Activated naive CD8-positive, alpha-beta T cell treated with anti-CD3 and anti-CD28 coated beads for 36 hours (primary cell): Measurements from ENCODE around the gene SCNN1G. TPM values are rescaled to one million over a fixed set of nuclear protein-coding genes. Genes with fewer than 3 reads are reported as not detected.

ENCODE experiments used
- DNase-seq: peaks from one replicate; pipeline ENCODE4 v3.0.0; 2021
- H3K27ac Mint-ChIP-seq: one replicate; pipeline ENCODE4 v1.8.0; 2022; ENCODE audit warnings: mild to moderate bottlenecking, moderate library complexity, mixed read lengths
- H3K27me3 Mint-ChIP-seq: one replicate; pipeline ENCODE4 v1.8.0; 2022; ENCODE audit warnings: mild to moderate bottlenecking, mixed read lengths
- H3K36me3 Mint-ChIP-seq: one replicate; pipeline ENCODE4 v1.8.0; 2021; ENCODE audit warnings: mild to moderate bottlenecking, mixed read lengths
- H3K4me1 Mint-ChIP-seq: one replicate; pipeline ENCODE4 v1.8.0; 2021; ENCODE audit warnings: mixed read lengths
- H3K4me3 Mint-ChIP-seq: one replicate; pipeline ENCODE4 v1.8.0; 2022; ENCODE audit warnings: mild to moderate bottlenecking, moderate library complexity, mixed read lengths
- H3K9me3 Mint-ChIP-seq: one replicate; pipeline ENCODE4 v1.8.0; 2022; ENCODE audit warnings: mixed read lengths
- total RNA-seq, 2 experiments: library from RNA; stranded (reverse); gene quantifications; one replicate each; pipeline ENCODE4 v1.2.3, GENCODE V29; 2021

Gene SCNN1G
- total RNA-seq, 2 experiments from 2014 or later = not detected

DNA sequence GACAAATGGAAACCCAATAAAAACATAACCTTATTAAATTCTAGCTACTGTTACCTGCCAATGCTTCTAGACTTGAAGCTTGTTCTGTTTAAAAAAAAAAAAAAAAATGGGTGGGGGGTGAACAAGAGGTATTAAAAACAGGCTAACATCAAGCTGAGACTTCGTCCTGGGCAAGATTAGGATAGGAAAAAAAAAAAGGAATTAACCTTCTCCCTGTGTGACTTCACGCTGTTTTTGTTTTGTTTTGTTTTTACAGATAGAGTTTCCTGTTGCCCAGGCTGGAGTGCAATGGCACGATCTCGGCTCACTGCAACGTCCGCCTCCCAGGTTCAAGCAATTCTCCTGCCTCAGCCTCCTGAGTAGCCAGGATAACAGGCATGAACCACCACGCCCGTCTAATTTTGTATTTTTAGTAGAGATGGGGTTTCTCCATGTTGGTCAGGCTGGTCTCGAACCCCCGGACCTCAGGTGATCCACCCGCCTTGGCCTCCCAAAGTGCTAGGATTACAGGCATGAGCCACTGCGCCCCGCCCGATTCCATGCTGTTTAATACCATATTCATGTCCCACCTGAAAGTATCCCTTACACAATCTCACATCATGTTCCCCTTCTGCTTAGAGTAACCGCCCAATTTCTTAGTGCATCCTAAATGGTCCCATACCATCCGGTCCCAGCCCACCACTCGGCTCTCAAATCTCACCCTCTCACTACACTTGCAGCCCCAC lies 35.5 kb upstream of the SCNN1G start:
- Mint-ChIP-seq H3K4me1 (peaks cover 26% of the 10 kb centered on the region), H3K27me3 (peaks cover 4% of the 10 kb centered on the region), H3K27ac (no peak overlapping the region), H3K9me3 (no peaks in the 10 kb centered on the region), H3K36me3 (peaks cover 19% of the 10 kb centered on the region), H3K4me3 (peak overlapping the region; percentile 20)
- DNase-seq = no peak

DNA sequence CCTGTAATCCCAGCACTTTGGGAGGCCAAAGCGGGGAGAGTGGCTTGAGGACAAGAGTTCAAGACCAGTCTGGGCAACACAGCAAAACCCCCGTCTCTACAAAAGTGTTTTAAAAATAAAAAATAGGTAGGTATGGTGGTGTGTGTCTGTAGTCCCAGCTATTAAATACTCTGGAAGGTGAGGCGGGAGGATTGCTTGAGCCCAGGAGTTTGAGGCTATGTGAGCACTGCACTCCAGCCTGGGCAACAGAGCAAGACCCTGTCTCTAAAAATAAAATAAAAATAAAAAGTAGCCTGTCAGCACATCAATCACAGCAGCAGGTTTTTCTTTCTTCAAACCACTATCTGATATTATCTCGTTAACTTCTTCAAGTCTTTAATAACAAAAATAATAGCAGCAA lies 34.9 kb upstream of the SCNN1G start:
- Mint-ChIP-seq H3K4me1 (peaks cover 26% of the 10 kb centered on the region), H3K36me3 (peaks cover 19% of the 10 kb centered on the region)

DNA sequence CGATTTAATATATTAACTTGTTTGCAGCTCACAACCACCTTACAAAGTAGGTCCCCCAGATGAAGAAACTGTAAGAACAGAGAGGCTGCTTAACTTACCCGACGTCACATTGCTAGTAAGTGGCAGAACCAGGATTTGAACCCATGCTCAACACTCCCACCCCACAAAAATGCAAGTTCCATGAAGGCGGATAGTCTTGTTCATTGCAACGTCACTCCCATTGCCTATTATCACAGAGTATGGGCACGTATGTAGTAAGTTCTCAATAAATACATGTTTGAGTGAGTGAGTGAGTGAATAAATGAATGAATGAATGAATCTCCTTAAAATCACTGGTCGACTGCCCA lies 34.4 kb upstream of the SCNN1G start:
- peak overlapping the region; percentile 84 for H3K27ac Mint-ChIP-seq

More for the DNA sequence above, 34.9 kb upstream of the SCNN1G start:
- no peak for DNase-seq
- no peak overlapping the region for H3K27ac Mint-ChIP-seq
- H3K9me3 Mint-ChIP-seq = no peaks in the 10 kb centered on the region
- peaks cover 9% of the 10 kb centered on the region for H3K27me3 Mint-ChIP-seq
- H3K4me3 Mint-ChIP-seq = peak overlapping the region; percentile 94

DNA sequence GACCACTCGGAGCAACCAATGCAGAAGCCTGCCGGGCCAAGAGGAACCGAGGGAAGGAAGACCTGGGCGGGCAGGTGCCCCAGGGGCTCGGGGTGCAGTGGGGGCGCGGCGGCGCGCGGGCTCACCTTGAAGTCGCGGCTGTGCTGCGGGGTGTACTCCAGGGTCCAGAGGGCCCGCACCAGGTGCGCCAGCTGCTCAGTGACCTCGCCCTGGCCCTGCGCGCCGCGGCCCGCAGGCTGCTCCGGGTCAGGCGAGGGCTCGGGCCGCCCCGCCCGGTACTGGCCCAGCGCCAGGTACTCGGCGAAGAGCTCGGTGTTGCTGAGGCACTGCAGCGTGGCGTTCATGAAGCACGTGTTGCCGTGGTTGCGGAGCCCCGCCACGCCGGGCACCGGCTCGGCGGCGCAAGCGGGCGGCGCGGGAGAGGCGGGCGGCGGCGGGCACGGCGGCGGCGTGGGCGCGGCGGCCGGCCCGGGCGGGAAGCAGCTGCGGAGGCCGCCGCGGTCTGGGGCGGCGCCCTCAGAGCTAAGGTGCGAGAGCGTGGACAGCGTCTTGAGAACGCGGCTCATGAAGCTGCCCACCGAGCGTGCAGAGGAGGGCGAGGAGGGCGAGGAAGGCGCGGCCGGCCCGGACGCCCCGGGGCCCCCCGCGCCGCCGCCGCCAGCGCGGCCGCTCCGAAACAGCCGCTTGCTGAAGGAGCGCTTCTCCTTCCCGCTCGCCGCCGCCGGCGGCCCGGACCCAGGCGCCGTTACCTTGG lies 33.9 kb upstream of the SCNN1G start:
- Mint-ChIP-seq H3K27ac (peak overlapping the region; percentile 84), H3K4me1 (peaks cover 26% of the 10 kb centered on the region), H3K4me3 (peak overlapping the region; percentile 94), H3K27me3 (peaks cover 9% of the 10 kb centered on the region), H3K36me3 (peaks cover 19% of the 10 kb centered on the region), H3K9me3 (no peaks in the 10 kb centered on the region)
- peak; percentile 66 for DNase-seq

More for the DNA sequence above, 34.4 kb upstream of the SCNN1G start:
- peak overlapping the region; percentile 94 for H3K4me3 Mint-ChIP-seq
- H3K27me3 Mint-ChIP-seq = peaks cover 9% of the 10 kb centered on the region
- no peak for DNase-seq
- H3K9me3 Mint-ChIP-seq = no peaks in the 10 kb centered on the region
- peaks cover 19% of the 10 kb centered on the region for H3K36me3 Mint-ChIP-seq
- peaks cover 26% of the 10 kb centered on the region for H3K4me1 Mint-ChIP-seq

DNA sequence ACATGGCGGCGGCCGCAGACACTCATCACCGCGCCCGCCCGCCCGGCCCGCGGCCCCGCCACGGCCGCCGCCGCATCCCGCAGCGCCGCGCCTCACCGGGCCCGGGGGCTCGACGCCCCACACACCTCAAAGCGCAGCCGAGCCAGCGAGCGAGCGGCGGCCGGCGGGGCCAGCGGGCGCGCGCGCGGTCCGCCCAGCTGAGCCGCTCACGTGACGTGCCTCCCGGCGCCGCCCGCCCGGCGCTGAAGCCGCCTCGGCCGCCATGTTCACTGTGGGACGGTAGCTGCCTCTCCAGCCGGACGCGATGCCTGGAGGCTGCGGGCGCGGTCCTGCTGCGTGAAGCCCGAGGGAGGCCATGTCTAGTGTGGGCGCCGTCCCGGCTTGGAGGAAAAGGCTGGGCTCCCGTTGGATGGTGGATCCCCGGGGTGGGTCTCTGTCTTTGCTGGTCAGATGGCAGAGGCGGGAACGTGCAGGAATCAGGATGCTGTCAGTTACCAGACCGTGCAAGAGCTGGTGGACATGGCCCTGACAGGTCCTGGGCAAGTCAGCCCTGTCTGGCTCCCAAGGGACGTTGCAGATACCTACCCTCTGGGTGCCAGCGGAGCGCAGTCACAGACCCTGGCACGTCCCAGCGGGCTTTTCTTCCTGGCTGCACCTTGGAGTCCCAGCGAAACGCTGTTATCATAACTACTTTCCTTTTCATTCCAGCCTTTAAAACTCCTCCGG lies 33.1 kb upstream of the SCNN1G start, which contains the start of gene USP31:
TSS of gene USP31 (minus strand) at position 186 of the 726 bp plus-strand sequence. CDS start at position 4, 182 bp downstream.
- Mint-ChIP-seq H3K27me3 (peaks cover 9% of the 10 kb centered on the region), H3K4me1 (peaks cover 26% of the 10 kb centered on the region), H3K36me3 (peaks cover 19% of the 10 kb centered on the region), H3K9me3 (no peaks in the 10 kb centered on the region), H3K27ac (peak within 1 kb of the TSS; percentile 84), H3K4me3 (peak within 1 kb of the TSS; percentile 94)
- DNase-seq = peak; percentile 92

DNA sequence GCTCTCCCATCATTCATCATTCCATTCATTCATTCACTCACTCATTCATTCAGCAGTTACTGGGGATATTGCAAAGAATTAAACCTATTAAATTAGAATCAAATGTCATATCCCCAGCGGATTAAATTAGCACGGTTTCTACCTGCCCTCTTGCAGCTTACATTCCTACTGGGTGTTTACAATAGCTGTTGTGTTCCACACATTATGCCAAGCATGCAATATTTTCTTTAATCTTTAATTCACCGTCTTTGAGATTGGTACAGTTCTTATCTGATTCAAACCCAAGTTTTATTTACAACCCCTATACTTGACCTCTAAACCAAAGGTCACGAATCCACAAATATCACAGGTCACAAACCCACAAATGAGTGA lies 32.6 kb upstream of the SCNN1G start:
- no peaks in the 10 kb centered on the region for H3K9me3 Mint-ChIP-seq
- H3K4me3 Mint-ChIP-seq = peak overlapping the region; percentile 85
- H3K27me3 Mint-ChIP-seq = peaks cover 13% of the 10 kb centered on the region
- H3K4me1 Mint-ChIP-seq = peaks cover 23% of the 10 kb centered on the region
- DNase-seq = no peak
- peaks cover 16% of the 10 kb centered on the region for H3K36me3 Mint-ChIP-seq
- no peak overlapping the region for H3K27ac Mint-ChIP-seq

DNA sequence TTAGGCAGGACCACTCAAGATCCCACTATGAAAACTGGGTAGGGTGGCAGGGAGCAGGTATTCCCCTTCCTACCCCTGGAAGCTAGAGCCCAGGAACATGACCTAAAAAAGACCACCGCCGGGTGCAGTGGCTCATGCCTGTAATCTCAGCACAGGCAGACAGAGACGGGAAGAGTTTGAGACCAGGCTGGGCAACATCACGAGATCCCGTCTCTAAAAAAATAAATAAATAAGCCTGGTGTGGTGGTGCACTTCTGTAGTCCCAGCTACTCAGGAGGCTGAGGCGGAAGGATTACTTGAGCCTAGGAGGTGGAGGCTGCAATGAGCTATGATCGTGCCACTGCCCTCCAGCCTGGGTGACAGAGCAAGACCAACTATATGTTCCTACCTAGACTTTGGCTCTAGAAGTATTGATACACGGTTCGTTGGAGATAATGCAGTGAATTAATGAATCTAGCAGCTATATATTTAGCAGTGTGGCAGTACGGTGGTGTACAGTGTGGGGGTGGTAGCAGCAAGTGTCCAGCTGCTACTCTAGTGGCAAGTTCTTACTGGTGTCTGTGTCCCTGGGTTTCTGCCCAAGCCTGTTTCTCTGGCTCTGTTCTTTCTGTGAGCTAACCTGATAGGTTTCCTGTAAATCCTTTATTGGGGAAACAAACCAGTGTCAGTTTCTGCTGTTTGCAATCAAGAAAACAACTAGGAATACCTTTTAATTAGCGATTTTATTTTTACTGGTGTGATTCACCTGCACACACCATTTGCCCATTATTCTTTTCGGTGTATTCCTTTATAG lies 30.0 kb upstream of the SCNN1G start:
- H3K27me3 Mint-ChIP-seq = peaks cover 20% of the 10 kb centered on the region
- DNase-seq = no peak
- no peaks in the 10 kb centered on the region for H3K9me3 Mint-ChIP-seq
- H3K27ac Mint-ChIP-seq = no peak overlapping the region
- H3K4me3 Mint-ChIP-seq = no peak overlapping the region
- H3K4me1 Mint-ChIP-seq = peaks cover 20% of the 10 kb centered on the region
- H3K36me3 Mint-ChIP-seq = peaks cover 6% of the 10 kb centered on the region

DNA sequence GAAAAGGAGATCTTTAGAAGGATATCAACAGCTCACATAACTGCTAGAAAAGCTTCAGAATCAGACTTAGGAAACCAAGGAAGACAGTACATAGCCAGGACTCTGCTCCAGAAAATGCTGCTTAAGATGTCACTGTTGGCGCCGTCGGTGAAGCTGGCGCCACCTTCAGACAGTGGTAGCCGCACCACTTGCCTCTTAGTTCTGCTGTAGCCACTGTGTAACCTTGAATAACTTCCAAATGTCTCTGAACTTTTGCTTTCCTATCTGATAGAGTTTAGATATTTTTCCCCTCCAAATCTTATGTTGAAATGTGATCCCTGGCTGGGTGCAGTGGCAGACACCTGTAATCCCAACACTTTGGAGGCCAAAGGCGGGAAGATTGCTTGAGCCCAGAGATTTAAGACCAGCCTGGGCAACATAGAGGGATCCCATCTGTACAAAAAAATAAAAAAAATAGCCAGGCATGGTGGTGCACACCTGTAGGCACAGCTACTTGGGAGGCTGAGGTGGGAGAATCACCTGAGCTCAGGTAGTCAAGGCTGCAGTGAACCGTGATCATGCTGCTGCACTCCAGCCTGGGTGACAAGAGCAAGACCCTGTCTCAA lies 27.0 kb upstream of the SCNN1G start:
- H3K27me3 Mint-ChIP-seq = peaks cover 25% of the 10 kb centered on the region
- no peaks in the 10 kb centered on the region for H3K9me3 Mint-ChIP-seq
- DNase-seq = no peak

DNA sequence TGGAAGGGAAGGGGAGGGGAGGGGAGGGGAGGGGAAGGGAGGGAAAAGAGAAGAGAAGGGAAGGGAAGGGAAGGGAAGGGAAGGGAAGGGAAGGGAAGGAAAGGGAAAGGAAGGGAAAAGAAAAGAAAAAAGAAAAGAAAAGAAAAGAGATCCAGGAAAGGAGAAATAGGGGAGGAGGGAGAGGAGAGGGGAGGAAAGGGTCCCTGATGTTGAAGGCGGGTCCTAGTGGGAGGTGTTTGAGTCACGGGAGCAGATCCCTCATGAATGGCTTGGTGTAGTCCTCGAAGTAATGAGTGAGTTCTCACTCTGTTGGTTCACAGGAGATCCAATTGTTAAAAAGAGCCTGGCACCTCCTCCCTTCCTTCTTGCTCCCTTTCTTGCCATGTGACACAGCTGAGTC lies 26.4 kb upstream of the SCNN1G start:
- Mint-ChIP-seq H3K4me3 (no peak overlapping the region), H3K9me3 (no peaks in the 10 kb centered on the region), H3K27ac (no peak overlapping the region), H3K36me3 (no peaks in the 10 kb centered on the region), H3K4me1 (peaks cover 9% of the 10 kb centered on the region), H3K27me3 (peaks cover 28% of the 10 kb centered on the region)
- DNase-seq = no peak

More for the DNA sequence above, 27.0 kb upstream of the SCNN1G start:
- peaks cover 9% of the 10 kb centered on the region for H3K4me1 Mint-ChIP-seq
- H3K4me3 Mint-ChIP-seq = no peak overlapping the region
- H3K36me3 Mint-ChIP-seq = peaks cover 2% of the 10 kb centered on the region
- H3K27ac Mint-ChIP-seq = no peak overlapping the region

DNA sequence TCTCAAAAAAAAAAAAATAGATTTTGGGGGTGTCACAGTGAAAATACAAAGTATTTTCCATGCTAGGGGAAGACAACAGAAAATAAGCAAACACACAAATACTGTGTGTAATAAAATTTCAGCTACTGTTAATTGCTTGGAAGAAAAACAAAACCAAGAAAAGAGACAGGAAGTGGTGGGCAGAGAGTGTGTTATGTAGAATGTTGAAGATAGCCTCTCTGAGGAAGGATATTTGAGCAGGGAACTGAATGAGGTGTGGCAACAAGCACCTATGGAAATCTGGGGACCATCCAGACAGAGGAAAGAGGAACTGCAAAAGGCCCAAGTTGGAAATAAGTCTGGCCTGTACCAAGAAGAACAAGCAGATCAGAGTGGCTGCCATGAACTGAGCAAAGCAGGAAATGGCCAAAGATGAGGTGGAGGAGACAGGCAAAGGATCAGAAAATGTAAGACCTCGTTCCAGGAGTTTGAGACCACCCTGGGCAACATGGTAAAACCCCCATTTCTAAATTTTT lies 25.5 kb upstream of the SCNN1G start:
- DNase-seq = no peak
- Mint-ChIP-seq H3K36me3 (no peaks in the 10 kb centered on the region), H3K27me3 (peaks cover 30% of the 10 kb centered on the region), H3K4me3 (no peak overlapping the region), H3K27ac (no peak overlapping the region), H3K9me3 (no peaks in the 10 kb centered on the region), H3K4me1 (peaks cover 9% of the 10 kb centered on the region)

DNA sequence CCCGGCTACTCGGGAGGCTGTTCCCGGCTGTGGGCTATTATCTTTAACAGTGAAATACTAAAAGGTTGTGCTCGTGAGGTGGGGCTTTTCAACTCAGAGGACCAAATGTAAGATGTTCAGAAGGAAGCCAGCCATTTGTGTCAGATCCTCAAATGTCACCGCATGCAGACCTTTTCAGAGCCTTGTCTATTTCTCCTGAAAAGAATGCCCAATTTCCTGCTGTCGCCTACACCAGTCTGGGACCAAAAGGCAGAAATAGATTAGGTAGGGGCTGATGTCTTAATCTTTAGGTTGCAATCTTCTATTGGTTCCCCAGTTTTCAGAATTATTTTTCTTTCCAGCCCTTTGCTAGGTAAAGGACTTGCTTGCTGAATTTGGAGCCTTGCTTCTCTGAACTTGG lies 24.4 kb upstream of the SCNN1G start:
- Mint-ChIP-seq H3K9me3 (no peaks in the 10 kb centered on the region), H3K27ac (no peak overlapping the region), H3K27me3 (peaks cover 29% of the 10 kb centered on the region), H3K4me1 (peaks cover 9% of the 10 kb centered on the region), H3K4me3 (no peak overlapping the region), H3K36me3 (no peaks in the 10 kb centered on the region)
- no peak for DNase-seq

DNA sequence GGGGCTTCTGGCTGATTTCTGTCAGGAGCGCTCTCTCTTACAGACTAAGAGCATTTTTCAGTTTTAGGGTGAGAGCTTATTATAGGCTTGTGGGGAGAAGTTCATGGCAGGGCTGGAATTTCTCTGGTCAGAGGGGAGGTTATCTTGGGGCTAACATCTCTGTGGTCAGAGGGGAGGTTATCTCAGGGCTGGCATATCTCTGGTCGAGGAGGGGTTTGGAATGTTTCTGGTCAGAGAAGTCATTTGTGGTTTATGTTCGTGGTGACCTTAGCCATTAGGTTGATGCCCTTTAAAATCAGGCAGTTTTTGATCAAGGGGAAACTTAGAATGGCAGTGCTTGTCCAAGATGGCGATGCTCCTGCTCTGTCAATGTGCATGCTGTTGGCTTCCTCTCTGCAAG lies 22.5 kb upstream of the SCNN1G start:
- no peak for DNase-seq
- Mint-ChIP-seq H3K27ac (no peak overlapping the region), H3K36me3 (no peaks in the 10 kb centered on the region)

DNA sequence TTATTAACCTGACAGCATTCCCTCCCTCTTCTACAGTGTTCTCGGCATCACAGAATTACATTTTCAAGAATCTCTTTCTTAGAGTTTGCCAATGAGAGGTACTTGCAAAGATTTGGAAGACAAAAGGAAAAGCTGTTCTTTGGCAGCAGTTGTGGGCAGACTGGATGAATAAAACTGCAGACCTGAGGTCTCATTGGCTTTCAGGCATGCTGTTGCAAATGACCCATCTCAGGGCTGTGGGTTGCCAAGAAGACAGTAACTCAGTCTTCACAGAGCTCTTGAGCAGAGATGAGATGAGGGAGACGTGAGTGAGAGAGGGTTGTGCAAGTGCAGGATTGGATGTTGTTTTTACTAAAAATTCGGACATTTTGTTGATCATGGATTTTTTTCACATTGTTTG lies 22.0 kb upstream of the SCNN1G start:
- no peak for DNase-seq
- no peaks in the 10 kb centered on the region for H3K9me3 Mint-ChIP-seq
- H3K27ac Mint-ChIP-seq = no peak overlapping the region
- H3K27me3 Mint-ChIP-seq = peaks cover 39% of the 10 kb centered on the region
- peaks cover 9% of the 10 kb centered on the region for H3K4me1 Mint-ChIP-seq
- no peaks in the 10 kb centered on the region for H3K36me3 Mint-ChIP-seq
- H3K4me3 Mint-ChIP-seq = no peak overlapping the region

More for the DNA sequence above, 22.5 kb upstream of the SCNN1G start:
- H3K4me3 Mint-ChIP-seq = no peak overlapping the region
- H3K4me1 Mint-ChIP-seq = peaks cover 9% of the 10 kb centered on the region
- no peaks in the 10 kb centered on the region for H3K9me3 Mint-ChIP-seq
- peaks cover 40% of the 10 kb centered on the region for H3K27me3 Mint-ChIP-seq

DNA sequence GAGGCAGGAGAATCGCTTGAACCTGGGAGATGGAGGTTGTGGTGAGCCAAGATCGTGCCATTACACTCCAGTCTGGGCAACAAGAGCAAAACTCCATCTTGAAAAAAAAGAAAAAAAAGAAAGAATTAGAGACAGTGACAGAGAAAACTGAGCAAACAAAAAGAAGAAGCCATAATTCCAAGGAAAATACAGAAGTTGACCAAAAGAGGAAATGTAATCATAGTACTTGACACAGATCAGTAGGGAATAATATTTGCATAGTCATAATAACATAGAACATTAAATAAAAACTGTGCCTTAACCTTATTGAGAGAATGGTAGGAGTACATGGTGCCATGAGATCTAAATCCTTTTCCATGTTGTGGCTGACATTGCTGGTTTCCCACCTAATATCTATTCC lies 18.6 kb upstream of the SCNN1G start:
- DNase-seq = no peak
- Mint-ChIP-seq H3K27me3 (peaks cover 59% of the 10 kb centered on the region), H3K9me3 (no peaks in the 10 kb centered on the region), H3K27ac (no peak overlapping the region), H3K4me1 (no peaks in the 10 kb centered on the region), H3K36me3 (no peaks in the 10 kb centered on the region), H3K4me3 (no peak overlapping the region)
